Glomerular visceral epithelial cell (primary cell): ENCODE measurements around the gene LACTBL1.
"Not testable (repeated sequence)": the region's sequence is repeated elsewhere in the genome, so short reads cannot be mapped to it uniquely, and the experiment has no call there.

Source experiments
- DNase-seq: peaks from one replicate; pipeline ENCODE4 v3.0.0-alpha.2; 2016; ENCODE audit errors: extremely low spot score

Gene LACTBL1, protein sequence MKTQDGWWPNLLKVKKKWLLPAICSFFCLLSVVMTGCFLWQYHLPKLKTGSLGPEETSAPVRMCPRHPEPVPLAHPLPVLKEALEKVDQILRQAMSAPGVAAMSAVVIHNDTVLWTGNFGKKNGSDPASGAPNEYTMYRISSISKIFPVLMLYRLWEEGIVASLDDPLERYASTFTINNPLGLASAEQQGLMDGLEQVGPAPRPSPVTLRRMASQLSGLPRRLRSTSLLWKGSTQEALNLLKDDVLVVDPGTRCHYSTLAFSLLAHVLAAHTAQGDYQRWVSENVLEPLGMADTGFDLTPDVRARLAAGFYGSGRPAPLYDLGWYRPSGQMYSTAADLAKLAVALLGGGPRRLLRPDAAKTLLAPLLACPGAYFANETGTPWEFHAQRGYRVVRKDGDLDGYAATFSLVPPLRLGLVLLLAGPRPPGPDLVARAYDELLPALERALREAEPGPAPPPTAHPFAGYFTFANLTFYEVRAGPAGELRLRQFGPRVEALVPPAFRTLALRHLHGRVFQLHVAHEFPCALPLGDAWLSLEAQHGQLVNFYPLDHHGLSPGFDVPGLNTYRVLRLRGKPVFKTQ

DNA sequence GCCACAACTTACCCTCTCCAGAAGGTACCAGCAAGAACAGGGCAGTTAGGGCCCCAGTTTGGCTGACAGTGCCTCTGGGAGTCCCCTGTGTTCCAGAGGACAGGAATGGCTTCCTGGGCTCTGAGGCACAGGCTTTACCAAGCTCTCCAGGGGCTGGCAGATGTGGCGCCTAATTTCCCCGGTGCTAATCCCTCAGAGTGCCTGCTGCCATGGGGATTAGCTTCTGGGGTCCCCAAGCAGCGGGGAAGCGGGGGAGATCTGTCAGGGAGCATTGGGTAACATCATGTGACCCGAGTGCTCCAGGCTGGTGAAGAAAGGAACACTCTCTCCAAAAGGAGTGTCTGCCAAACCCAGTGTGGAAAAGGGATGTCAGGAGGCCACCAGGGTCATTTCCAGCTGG lies at the start of gene LACTBL1:
Gene LACTBL1 (minus strand): TSS at position 107 of the 400 bp plus-strand sequence. CDS start 550 bp downstream, outside the sequence.
- no peak for DNase-seq

DNA sequence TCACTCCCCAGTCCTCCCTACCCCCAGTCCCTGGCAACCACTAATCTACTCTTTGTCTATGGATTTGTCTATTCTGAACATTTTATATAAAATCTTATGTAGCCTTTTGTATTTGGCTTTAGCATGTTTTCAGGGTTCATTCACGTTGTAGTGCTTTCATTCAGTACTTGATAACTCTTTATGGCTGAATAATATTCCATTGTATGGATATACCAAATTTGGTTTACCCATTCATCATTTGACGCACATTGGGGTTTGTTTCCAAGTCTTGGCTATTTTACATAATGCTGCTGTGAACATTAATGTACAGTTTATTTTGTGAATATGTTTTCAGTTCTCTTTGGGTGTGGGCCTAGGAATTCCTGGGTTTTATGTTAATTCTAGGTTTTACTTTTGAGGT lies 49.2 kb upstream of the LACTBL1 start:
- DNase-seq, result no peak

DNA sequence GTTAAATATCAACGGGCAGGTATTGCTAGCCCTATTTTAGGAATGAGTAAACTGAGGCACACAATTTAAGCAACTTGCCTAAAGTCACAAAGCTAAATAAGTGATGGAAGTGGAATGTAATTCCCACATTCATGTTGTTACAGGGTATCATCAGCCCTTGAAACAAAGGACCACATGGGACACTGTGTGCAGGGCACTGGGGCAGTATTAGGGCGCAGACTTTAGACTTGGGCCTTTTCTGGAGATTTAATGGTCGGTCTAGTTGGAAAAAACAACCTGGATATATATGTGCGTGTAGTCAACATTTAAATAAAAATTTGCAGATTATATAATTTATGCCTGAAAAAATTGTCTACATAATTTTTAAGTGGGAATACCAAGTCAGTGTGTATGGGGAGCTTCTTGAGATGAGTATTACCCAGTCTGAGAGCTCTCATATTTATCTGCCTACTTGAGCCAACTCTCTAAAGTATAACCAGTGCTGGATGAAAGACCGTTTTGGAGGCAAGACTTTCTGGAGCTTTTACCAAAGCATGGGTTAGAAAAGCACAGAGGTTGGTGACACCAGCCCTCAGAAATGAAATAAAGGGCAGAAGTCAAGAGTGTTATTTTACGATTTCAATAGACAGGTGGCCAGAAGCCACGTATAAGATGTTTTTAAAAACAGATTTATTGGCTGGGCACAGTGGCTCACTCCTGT lies 48.2 kb upstream of the LACTBL1 start:
- peak; percentile 25 for DNase-seq

DNA sequence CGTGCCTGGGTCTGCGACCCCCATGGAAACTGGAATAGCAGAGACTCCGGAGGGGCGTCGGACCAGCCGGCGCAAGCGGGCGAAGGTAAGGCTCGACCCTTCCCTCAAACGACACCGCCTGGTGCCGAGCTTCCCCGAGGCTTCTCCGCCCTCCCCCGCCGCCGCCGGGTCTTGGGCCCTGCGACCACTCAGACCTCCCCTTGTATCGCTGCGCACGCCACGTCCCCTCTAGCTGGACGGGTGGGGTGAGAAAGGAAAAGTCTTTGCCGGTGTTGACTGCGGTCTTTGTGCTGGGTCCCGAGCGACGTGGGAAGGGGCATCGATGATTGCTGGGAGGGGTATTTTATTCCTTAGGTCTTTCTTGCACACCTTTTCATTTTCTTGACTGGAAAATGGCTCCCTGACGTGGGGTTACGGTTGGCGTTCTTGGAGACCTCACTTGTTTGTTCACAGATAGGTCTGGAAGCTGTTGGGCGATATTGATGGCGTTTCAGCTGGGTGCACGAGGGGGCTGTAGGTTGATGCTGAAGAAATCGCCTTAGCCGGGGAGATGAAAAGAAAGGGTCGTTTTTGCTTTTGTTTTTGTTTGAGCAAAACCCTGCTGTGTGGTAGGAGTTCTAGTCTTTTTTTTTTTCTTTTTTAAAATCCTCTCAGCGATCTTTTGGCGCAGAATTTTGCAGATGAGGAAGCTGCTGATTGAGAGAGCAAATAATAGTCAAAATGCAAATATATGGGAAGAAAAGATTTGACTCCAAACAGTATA lies 47.4 kb upstream of the LACTBL1 start:
- DNase-seq, result peak; percentile 33

DNA sequence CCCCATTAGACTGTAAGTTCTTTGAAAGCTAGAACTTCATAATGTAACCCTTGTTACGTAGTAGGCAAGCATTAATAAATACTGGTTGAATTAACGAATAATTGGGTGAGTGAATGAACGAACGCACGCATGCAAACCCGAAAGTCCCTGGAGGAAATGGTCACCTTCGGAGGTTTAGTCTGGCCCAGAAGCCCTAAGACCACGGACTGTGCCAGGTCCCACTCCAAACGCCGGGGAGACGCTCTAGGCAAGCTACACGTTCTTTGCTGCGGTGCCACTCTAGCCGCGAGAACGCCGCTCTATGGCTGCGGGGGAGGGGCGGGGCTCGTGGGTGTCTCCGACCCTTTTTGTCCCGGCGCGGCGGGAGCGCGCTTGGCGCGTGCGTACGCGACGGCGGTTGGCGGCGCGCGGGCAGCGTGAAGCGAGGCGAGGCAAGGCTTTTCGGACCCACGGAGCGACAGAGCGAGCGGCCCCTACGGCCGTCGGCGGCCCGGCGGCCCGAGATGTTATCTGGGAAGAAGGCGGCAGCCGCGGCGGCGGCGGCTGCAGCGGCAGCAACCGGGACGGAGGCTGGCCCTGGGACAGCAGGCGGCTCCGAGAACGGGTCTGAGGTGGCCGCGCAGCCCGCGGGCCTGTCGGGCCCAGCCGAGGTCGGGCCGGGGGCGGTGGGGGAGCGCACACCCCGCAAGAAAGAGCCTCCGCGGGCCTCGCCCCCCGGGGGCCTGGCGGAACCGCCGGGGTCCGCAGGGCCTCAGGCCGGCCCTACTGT lies 46.6 kb upstream of the LACTBL1 start, which contains the start of gene KDM1A:
Gene KDM1A (plus strand): TSS at position 375 of the 769 bp plus-strand sequence. CDS start 129 bp downstream, at position 504.
- peak; percentile 98 for DNase-seq

DNA sequence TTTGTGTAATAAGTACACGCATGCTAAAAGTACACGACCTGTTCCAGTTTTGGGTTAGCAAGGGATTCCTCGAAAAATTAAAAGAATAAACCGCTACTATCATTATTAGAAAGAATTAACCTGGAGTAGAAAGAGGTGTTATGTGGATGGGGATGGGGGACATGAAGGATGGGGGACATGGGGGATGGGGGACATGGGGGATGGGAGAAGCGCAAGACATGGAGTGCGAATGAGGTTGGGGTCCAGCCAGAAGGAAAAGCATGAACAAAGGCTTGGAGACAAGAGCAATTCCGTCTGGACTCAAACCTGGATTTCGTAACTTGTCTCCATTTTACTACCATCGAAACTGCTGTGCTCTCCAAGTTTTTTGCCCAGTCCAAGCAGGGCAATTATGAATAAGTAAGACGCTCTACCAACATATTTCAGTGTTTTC lies 46.0 kb upstream of the LACTBL1 start:
- no peak for DNase-seq

DNA sequence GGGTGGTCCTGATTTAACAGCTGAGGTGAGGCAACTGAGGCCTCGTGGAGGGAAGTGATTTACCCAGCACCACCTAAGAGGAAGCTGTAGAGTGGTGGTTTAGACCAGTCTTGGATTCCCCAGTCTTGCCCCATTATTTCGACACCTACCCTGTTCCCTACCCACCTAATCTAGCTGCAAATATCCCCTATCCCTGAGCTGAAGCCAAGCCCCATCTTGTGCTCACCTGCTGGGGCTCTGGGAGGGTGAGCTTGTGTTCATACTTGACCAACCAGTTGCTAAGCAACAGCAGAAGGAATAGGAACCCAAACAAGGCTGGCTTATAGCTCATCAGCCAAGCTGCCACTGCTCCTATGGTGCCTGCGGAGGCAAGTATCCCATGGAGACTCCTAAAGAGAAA lies 41.0 kb upstream of the LACTBL1 start:
- peak; percentile 65 for DNase-seq

DNA sequence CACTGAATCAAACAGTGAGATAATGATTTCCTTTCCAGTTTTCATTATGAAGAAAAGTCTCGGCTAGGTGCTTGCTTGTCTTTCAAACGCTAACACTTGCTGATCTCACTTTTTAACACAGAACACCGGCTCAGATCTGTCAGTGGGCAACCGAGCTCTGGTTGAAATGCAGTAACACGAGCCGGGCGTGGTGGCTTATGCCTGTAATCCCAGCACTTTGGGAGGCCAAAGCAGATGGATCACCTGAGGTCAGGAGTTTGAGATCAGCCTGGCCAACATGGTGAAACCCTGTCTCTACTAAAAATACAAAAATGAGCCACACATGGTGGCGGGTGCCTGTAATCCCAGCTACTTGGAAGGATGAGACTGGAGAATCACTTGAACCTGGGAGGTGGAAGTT lies 37.4 kb upstream of the LACTBL1 start:
- not testable (repeated sequence) for DNase-seq

DNA sequence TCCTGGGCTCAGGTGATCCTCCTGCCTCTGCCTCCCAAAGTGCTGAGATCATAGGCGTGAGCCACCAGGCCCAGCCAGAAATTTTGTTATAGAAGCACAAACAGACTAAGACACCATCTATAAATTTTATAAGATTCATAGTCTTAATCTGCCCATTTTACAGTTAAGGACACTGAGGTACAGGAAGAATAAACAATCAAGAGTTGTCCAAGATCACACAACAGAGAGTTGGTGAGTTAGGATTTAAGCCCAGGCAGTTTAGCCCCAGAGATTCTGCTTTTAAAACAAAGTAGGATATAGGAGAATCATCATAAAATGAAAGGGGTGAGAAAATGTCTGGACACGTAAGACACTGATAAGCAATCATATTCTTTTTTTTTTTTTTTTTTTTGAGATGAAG lies 36.2 kb upstream of the LACTBL1 start:
- DNase-seq, result no peak

DNA sequence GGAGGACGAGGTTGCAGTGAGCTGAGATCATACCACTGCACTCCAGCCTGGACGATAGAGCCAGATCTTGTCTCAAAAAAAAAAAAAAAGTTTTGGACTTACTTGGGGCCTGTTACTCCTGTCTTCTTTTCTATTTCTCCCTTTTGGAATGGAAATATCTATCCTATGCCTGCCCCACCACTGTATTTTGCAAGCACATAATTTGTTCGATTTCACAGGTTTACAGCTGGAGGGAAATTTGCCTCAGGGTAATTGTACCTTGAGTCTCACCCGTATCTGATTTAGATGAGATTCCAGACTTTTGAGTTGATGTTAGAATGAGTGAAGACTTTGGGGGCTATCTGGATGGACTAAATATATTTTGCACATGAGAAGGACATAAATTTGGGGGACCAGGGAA lies 34.4 kb upstream of the LACTBL1 start:
- DNase-seq, result no peak

DNA sequence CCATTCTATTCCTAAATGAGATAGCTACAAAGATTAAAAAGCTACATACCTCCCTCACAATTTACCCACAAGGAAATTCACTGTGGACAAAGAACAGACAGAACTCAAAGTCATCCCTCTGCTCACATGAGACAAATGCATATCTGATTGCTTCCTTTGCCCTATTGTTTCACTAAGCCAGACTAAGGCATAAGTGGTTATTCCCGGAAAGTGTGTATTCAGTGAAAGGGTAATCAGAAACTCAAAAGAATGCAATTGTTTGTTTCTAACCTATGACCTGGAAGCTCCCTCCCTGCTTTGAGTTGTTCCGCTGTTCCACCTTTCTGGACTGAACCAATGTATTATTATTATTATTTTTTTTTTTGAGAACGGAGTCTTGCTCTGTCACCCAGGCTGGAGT lies 32.1 kb upstream of the LACTBL1 start:
- not testable (repeated sequence) for DNase-seq

DNA sequence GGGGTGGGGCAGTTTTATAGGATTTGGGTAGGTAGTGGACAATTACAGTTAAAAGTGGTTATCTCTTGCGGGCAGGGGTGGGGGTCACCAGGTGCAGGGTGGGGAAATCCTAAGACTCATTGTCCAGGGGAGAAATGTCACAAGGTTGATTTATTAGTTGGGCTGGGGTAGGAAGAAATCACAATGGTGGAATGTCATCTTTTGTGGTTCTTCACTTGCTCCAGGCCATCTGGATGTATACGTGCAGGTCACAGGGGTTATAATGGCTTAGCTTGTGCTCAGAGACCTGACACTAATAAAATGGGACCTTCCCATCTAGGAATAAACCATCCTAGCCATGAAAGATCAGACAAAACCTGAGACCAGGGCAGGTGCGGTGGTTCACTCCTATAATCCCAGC lies 31.4 kb upstream of the LACTBL1 start:
- no peak for DNase-seq

DNA sequence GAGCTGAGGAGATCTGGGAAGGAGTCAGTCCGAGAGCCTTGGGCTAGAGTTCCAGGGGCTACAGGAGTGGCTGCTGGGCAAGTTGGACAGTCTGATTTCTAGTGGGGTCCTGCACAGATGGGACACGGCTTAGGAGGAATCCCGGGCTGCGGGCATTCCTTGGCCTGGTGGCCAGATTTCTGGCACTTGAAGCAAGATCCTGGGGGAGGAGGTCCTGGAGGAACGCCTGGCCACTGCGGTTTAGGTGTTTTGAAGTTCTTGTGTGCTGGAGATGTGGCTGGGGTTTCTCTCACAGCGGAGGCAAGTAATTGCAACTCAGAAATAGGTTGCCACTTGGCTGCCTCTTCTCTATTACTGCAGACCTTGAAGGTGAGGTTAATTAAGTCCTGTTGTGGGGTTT lies 29.6 kb upstream of the LACTBL1 start:
- not testable (repeated sequence) for DNase-seq

DNA sequence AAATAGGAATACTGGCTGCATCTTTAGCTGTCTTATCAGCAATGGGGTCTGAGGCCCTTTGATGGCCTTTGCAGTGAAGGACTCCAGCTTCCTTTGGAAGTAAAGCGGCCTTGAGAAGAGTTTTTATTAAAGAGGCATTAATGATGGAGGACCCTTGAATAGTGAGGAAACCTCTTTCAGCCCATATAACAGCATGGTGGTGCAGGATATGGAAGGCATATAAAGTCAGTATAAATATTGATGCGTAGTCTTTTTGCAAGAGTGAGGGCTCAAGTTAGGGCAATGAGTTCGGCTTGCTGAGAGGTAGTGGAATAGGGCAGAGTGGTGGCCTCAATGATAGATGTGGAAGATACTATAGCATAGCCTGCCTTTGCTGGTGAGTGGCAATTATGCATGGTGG lies 27.5 kb upstream of the LACTBL1 start:
- DNase-seq, result not testable (repeated sequence)

DNA sequence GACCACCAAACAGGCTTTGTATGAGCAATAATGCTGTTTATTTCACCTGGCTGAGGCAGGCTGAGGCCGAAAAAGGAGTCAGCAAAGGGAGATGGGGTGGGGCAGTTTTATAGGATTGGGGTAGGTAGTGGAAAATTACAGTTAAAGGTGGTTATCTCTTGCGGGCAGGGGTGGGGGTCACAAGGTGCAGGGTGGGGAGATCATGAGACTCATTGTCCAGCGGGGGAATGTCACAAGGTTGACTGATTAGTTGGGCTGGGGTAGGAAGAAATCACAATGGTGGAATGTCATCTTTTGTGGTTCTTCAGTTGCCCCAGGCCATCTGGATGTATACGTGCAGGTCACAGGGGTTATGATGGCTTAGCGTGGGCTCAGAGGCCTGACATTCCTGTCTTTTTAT lies 24.9 kb upstream of the LACTBL1 start:
- DNase-seq, result not testable (repeated sequence)

DNA sequence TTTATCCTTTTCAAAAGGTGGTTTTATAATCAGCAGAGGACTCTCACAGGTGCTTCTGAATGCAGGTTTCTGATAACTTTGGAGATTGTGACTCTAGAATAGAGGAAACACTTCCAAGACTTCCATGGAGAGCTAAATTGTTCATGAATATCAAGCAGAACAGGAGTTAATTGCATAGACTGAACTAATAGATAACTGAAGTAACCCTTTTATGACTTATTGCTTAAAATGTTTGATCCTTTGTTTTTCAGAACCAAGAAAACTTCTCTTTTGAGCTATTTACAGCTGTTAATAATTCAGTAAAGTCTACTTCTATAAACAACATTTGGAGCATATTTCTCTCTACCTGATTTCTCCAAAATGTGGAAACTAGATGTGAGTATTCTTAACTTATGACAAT lies 23.1 kb upstream of the LACTBL1 start:
- DNase-seq, result no peak

DNA sequence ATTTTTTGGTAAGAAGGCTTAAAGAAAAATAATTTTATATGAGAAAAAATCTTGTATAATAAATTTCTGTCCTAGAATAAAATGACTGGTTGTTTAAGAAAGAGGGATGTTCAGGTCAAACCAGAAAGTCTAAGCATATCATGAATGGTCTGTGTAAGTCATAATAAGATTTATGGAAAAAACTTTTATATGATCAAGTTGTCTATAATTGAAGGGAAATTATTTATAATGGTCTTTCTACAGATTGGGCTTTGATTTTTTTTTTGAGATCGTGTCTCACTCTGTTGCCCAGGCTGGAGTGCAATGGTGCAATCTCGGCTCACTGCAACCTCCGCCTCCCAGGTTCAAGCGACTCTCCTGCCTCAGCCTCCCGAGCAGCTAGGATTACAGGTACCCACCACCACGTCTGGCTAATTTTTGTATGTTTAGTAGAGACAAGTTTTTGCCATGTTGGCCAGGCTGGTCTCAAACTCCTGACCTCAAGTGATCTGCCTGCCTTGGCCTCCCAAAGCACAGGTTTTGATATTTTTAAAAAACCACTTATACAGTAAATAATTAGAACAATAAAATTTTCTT lies 20.6 kb upstream of the LACTBL1 start:
- not testable (repeated sequence) for DNase-seq

DNA sequence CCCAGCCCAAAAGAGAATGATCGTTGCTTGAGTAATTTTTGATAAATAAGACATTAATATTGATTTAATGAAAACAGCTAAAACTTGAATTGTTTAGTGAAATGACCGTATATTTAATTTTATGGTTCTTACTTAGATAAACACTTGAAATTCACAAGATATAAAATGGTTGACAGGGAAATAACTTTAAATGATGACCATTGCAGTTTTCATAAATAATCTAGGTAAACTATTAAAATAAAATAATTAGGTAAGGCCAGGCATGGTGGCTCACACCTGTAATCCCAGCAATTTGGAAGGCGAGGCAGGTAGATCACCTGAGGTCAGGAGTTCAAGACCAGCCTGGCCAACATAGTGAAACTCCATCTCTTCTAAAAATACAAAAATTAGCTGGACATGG lies 19.7 kb upstream of the LACTBL1 start:
- DNase-seq, result not testable (repeated sequence)

DNA sequence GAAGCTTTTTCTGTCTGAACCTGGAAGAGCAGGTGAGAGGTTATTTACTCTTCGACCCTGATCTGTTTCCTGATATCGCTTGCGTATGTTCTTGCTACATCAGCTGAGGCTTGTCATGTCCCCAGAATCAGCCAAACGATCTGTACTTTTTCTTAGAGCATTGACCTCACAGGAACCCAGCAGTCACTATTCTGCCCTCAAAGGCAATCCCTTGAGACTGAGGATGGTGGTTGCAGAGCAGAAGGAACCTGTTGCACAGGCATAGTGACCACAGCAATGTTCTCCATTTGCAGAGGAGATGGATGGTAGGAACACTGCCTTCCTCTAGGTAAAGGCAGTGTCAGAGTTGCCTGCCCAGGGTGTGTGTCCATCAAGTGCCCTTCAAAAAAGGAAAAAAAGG lies 11.3 kb upstream of the LACTBL1 start:
- DNase-seq, result no peak

DNA sequence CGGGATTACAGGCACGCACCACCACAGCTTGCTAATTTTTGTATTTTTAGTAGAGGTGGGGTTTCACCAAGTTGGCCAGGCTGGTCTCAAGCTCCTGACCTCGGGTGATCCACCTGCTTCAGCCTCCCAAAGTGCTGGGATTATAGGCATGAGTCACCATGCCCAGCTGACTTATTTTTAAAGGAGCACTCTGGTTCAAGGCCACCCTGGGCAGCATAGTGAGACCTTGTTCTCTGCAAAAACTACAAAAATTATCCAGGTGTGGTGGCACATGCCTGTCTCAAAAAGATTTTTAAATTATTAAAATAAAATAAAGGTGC lies 7.8 kb upstream of the LACTBL1 start:
- DNase-seq, result not testable (repeated sequence)

DNA sequence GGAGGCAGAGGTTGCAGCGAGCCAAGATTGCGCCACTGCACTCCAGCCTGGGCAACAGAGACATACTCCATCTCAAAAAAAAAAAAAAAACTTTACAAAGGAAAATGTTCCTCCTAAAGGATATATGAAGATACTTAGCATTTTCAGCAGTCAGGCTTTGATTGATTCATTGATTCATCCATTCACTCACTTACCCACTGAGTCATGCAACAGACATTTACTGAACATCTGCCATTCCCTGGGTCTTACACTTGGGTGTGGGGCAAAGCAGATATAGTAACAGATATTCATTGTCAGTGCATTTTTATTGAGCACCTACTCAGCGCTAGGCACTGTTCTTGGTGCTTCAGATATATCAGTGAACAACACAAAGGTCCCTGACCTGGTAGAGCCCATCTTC lies 5.6 kb upstream of the LACTBL1 start:
- peak; percentile 24 for DNase-seq
